NCI-H748 (cell line): Measurements from ENCODE around the gene NRDE2.
A peak's percentile ranks its signal among the peaks of the same experiment; 100 is the strongest.

Experiments
- DNase-seq: peaks from one replicate; lab custom pipeline; 2025; ENCODE audit not compliant: unreplicated experiment; lab: John Stamatoyannopoulos, UW

The NRDE2 gene

GRCh38 chr14:90342327-90342726 lies 10.6 kb upstream of the NRDE2 start:
- DNase-seq, result no peak

GRCh38 chr14:90341784-90342183 lies 10.0 kb upstream of the NRDE2 start:
- no peak for DNase-seq

GRCh38 chr14:90341232-90341631 lies 9.5 kb upstream of the NRDE2 start:
- DNase-seq, result peak; percentile 49

GRCh38 chr14:90336985-90337384 lies 5.2 kb upstream of the NRDE2 start:
- peak; percentile 20 for DNase-seq

- no peak for DNase-seq
Measured at GRCh38 chr14:90336401-90336800, 4.7 kb upstream of the NRDE2 start.

- DNase-seq, result no peak
Measured at GRCh38 chr14:90332271-90332584, 487 bp upstream of the NRDE2 start.

GRCh38 chr14:90330203-90331196 lies 1.2 kb downstream of the NRDE2 start:
- DNase-seq, result no peak

- DNase-seq, result no peak
Measured at GRCh38 chr14:90321891-90322290, 9.8 kb downstream of the NRDE2 start.

- no peak for DNase-seq
Measured at GRCh38 chr14:90319634-90320541, 11.9 kb downstream of the NRDE2 start.

- no peak for DNase-seq
Measured at GRCh38 chr14:90319173-90319572, 12.6 kb downstream of the NRDE2 start.

GRCh38 chr14:90318016-90318415 lies 13.7 kb downstream of the NRDE2 start:
- DNase-seq, result no peak

GRCh38 chr14:90317286-90317685 lies 14.5 kb downstream of the NRDE2 start:
- no peak for DNase-seq

- DNase-seq, result no peak
Measured at GRCh38 chr14:90308561-90308960, 23.2 kb downstream of the NRDE2 start.

- DNase-seq, result peak; percentile 48
Measured at GRCh38 chr14:90305176-90305601, 26.6 kb downstream of the NRDE2 start.

GRCh38 chr14:90304502-90304901 lies 27.2 kb downstream of the NRDE2 start:
- no peak for DNase-seq

GRCh38 chr14:90303473-90303872 lies 28.3 kb downstream of the NRDE2 start:
- no peak for DNase-seq

GRCh38 chr14:90302529-90303303 lies 29.0 kb downstream of the NRDE2 start:
- DNase-seq, result no peak

- peak; percentile 58 for DNase-seq
Measured at GRCh38 chr14:90301668-90302090, 30.1 kb downstream of the NRDE2 start.

- DNase-seq, result no peak
Measured at GRCh38 chr14:90301122-90301521, 30.6 kb downstream of the NRDE2 start.

- no peak for DNase-seq
Measured at GRCh38 chr14:90300611-90301047, 31.1 kb downstream of the NRDE2 start.

GRCh38 chr14:90299408-90299807 lies 32.3 kb downstream of the NRDE2 start:
- no peak for DNase-seq
